Prostate gland (tissue), 2 donors: ENCODE measurements around the gene RNF39. TPM values are rescaled to one million over a fixed set of nuclear protein-coding genes. Genes with fewer than 3 reads are reported as not detected.

Experiments used
- DNase-seq: peaks from one replicate; pipeline ENCODE4 v3.0.0-alpha.2; 2019; ENCODE audit warnings: low spot score
- H3K27ac ChIP-seq, 2 donors: fragments of 200-600 bp; sonication (generic); 2 replicates each; pipeline ENCODE4 v1.5.1; 2017 to 2019
- H3K27me3 ChIP-seq: fragments of 200-600 bp; sonication (generic); replicated peaks from 2 replicates; pipeline ENCODE4 v1.5.1; 2019; ENCODE audit not compliant: insufficient read depth
- H3K36me3 ChIP-seq, 2 donors: fragments of 200-600 bp; sonication (generic); 1 replicate in 1 of 2; 2 replicates in 1 of 2; pipeline versions ENCODE4 v1.5.1 to v1.8.1; 2017 to 2019
- H3K4me1 ChIP-seq: fragments of 200-600 bp; sonication (generic); replicated peaks from 2 replicates; pipeline ENCODE4 v1.5.1; 2019
- H3K4me3 ChIP-seq, 2 donors: fragments of 200-600 bp; sonication (generic); 2 replicates each; pipeline ENCODE4 v1.5.1; 2017 to 2019
- H3K9me3 ChIP-seq: fragments of 200-600 bp; sonication (generic); 2 replicates; pipeline ENCODE4 v1.5.1; 2017
- CTCF ChIP-seq, 4 experiments: fragments of 200-600 bp in 2 of 4; fragments of 450-650 bp in 2 of 4; sonication (generic) in 2 of 4; IDR thresholded peaks; 1 replicate in 3 of 4; 2 replicates in 1 of 4; pipeline ENCODE4 v1.5.1; 2016 to 2019; ENCODE audit warnings: antibody characterized with exemption in 4 of 4, mild to moderate bottlenecking in 2 of 4, moderate library complexity in 2 of 4
- POLR2A ChIP-seq: fragments of 450-650 bp; IDR thresholded peaks from one replicate; pipeline ENCODE4 v1.6.1; 2016; ENCODE audit warnings: antibody characterized with exemption, mild to moderate bottlenecking
- POLR2AphosphoS5 ChIP-seq: sonication (generic); formaldehyde crosslinking; IDR thresholded peaks from one replicate; pipeline ENCODE4 v1.6.1; 2017; ENCODE audit warnings: antibody characterized with exemption
- WGBS: methylation state at CpG from one replicate; pipeline ENCODE4 v1.1.5; 2018; 5-methylcytosine and 5-hydroxymethylcytosine counted together
- intact Hi-C: fragments of 100-400 bp; cut with DNase I; formaldehyde crosslinking; loops from one replicate; pipeline ENCODE4 v1.14.2; 2022
- total RNA-seq, 2 donors: library from RNA; depleted of rRNA; stranded (reverse); fragments of >200 nt; gene quantifications; one replicate each; pipeline ENCODE4 v1.1.0, GENCODE V29; 2016

The RNF39 gene
- total RNA-seq, 2 donors from 2014 or later: 9.0 to 29.1 TPM

DNA sequence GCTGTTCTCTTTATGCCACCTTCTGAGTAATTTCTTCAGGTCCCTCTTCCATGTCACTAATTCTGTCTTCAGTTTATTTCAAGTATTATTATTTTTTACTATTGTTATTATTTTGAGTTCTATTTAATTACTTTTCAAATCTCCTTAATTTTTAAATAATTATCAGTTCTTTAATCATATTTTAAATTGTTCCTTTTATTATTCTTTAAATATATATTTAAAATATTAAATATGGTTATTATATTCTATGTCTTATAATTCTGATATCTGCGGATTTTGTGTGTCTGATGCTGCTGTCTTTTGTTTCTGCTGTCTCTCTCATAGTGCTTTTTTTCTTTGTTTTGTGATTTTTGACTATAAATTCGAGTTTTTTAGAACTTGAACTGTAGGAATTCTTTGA is 12.3 kb downstream of the RNF39 start:
- no peak for TF ChIP-seq POLR2AphosphoS5
- no peak for TF ChIP-seq POLR2A
- TF ChIP-seq CTCF (IDR thresholded peaks at IDR 0.05): no peak
- H3K4me3 ChIP-seq: no peak overlapping the region
- H3K4me1 ChIP-seq: peaks cover 6% of the 10 kb centered on the region
- intact Hi-C loops: loop anchor here (5.0 kb wide), 1 partner anchor 86 kb away; no protein-coding TSS in a partner anchor
- no peak for DNase-seq
- H3K9me3 ChIP-seq: no peaks in the 10 kb centered on the region
- no peaks in the 10 kb centered on the region for H3K27me3 ChIP-seq
- H3K36me3 ChIP-seq: no peaks in the 10 kb centered on the region
- WGBS: 67% methylated on average over 2 of the region's 2 CpGs
- no peak overlapping the region for H3K27ac ChIP-seq

GRCh38 chr6:30062471-30063178 is 12.9 kb downstream of the RNF39 start:
- TF ChIP-seq POLR2A (no peak), POLR2AphosphoS5 (no peak), CTCF (IDR thresholded peaks at IDR 0.05) (no peak)
- peaks cover 6% of the 10 kb centered on the region for H3K4me1 ChIP-seq
- no peaks in the 10 kb centered on the region for H3K27me3 ChIP-seq
- no peak for DNase-seq
- H3K4me3 ChIP-seq: no peak overlapping the region
- no peaks in the 10 kb centered on the region for H3K36me3 ChIP-seq
- H3K27ac ChIP-seq: peak overlapping the region; percentile 85 to 91
- WGBS: 91% methylated on average over 7 of the region's 7 CpGs
- H3K9me3 ChIP-seq: no peaks in the 10 kb centered on the region
- intact Hi-C loops: loop anchor here (5.0 kb wide), 1 partner anchor 85 kb away; no protein-coding TSS in a partner anchor

- intact Hi-C loops: loop anchor here (5.0 kb wide), 1 partner anchor 85 kb away; no protein-coding TSS in a partner anchor
- H3K4me3 ChIP-seq: peak overlapping the region; percentile 61 to 65
- WGBS: 33% methylated on average over 13 of the region's 13 CpGs
- no peak for TF ChIP-seq CTCF (IDR thresholded peaks at IDR 0.05)
- TF ChIP-seq POLR2A: no peak
- TF ChIP-seq POLR2AphosphoS5: no peak
- H3K36me3 ChIP-seq: no peaks in the 10 kb centered on the region
- peak overlapping the region; percentile 85 to 91 for H3K27ac ChIP-seq
- no peaks in the 10 kb centered on the region for H3K9me3 ChIP-seq
- peaks cover 6% of the 10 kb centered on the region for H3K4me1 ChIP-seq
- no peaks in the 10 kb centered on the region for H3K27me3 ChIP-seq
- peak; percentile 12 for DNase-seq
Measured at GRCh38 chr6:30061858-30062458, 13.6 kb downstream of the RNF39 start.

DNA sequence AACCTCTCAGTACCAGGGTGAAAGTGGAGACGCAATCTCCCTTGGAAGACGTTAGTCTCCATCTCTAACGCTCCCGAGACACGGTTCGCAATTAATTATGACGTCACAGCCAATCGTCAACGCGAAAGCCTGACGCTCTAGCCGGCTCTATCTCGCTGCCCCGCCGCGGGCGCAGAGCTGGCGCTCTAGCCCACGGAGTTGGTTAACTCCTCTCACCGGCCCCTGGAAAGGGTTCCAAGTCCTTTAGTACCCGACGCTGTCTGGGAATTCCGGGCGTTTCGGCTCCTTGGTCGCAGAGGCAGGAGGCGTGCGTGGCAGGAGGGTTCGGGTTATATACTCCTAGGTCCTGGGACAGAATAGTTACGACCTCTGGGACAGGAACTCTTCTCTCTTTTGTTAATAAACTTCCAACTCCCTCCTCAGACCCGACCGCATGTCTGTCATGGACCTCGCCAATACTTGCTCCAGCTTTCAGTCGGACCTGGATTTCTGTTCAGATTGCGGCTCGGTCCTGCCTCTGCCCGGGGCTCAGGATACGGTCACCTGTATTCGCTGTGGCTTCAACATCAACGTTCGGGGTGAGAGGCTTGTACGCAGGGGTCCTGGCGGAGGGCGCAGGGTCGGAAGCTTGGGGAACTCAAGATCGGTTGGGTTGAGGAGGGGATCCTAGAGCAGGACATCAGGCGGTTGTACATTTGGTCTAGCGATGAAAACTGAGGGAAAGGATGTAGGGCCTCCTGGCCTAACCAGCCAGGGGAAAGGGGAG is 14.3 kb downstream of the RNF39 start, which contains the start of gene POLR1H:
POLR1H (plus strand) TSS at position 174 of the 766 bp plus-strand sequence; CDS start at position 434, 260 bp downstream.
- H3K4me3 ChIP-seq: peak within 1 kb of the TSS; percentile 61 to 65
- no peaks in the 10 kb centered on the region for H3K36me3 ChIP-seq
- TF ChIP-seq POLR2AphosphoS5 (peak; percentile 97), POLR2A (peak; percentile 84), CTCF (IDR thresholded peaks at IDR 0.05) (peak in 2 of 4 experiments; percentile 32 to 38)
- under 1% methylated on average over 48 of the region's 48 CpGs for WGBS
- intact Hi-C loops: loop anchor here (5.0 kb wide), 1 partner anchor 84 kb away; no protein-coding TSS in a partner anchor
- H3K4me1 ChIP-seq: peaks cover 6% of the 10 kb centered on the region
- H3K27me3 ChIP-seq: no peaks in the 10 kb centered on the region
- DNase-seq: peak; percentile 94
- no peaks in the 10 kb centered on the region for H3K9me3 ChIP-seq
- H3K27ac ChIP-seq: peak within 1 kb of the TSS; percentile 85 to 91
